Sigmoid colon (tissue), 3 donors: Measurements from ENCODE around the gene STIL.

Source experiments
- CTCF ChIP-seq, 4 experiments: fragments of 450-650 bp in 3 of 4; fragments of 200-600 bp in 1 of 4; IDR thresholded peaks; one replicate each; pipeline ENCODE4 v1.5.1; 2016 to 2019; ENCODE audit warnings: antibody characterized with exemption in 4 of 4, mild to moderate bottlenecking in 3 of 4, moderate library complexity in 2 of 4
- POLR2A ChIP-seq, 2 donors: fragments of 450-650 bp; IDR thresholded peaks; one replicate each; pipeline ENCODE4 v1.6.1; 2016; ENCODE audit warnings: antibody characterized with exemption in 2 of 2, mild to moderate bottlenecking in 2 of 2, moderate library complexity in 2 of 2

- TF ChIP-seq CTCF (IDR thresholded peaks at IDR 0.05): no peak
- TF ChIP-seq POLR2A (IDR thresholded peaks at IDR 0.05): no peak
Measured at GRCh38 chr1:47276850-47277249, 37.1 kb downstream of the STIL start.
